ENCODE data around the gene MYO10. TPM values are rescaled to one million over a fixed set of nuclear protein-coding genes. Genes with fewer than 3 reads are reported as not detected.

Gene MYO10
- total and polyA plus RNA-seq, 2 donors (not counting 3 experiments of a cell fraction or from before 2014, with no cell fraction given): 36.0 to 148 TPM

DNA sequence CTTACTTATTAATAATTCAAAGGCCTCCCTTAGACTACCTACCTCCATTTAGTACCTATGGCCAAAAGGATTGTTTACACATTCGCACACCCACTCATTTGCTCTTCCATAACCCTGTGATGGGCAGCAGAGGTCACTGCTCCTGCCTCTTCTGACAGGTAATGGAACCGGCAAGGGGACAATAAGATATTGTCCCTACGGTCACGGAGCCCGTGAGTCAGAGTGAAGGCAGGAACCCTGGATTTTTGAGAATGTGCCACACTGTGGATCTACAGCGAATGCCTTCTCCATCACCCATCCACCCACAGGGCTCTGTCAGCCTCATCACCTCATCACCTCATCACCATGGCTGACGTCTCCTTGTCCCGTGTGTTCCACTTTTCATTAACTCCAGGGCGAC lies 132.3 kb downstream of the MYO10 start:
- Histone ChIP-seq H3K4me3 (replicated peaks in 1 of 3; ENCODE audit: insufficient read depth in 1 of 3, low read depth in 1 of 3, low read length in 3 of 3) (no peak overlapping the region), H3K4me2 (ENCODE audit: insufficient read depth, low read length) (no peak overlapping the region), H3K79me2 (ENCODE audit: control insufficient read depth, insufficient read depth, low read length) (peaks cover 95% of the 10 kb centered on the region), H2AFZ (ENCODE audit: low read depth, low read length) (no peak overlapping the region), H3K9me1 (replicated peaks; ENCODE audit: control insufficient read depth, extremely low read depth, insufficient read depth, low read length) (no peaks in the 10 kb centered on the region), H3K9ac (replicated peaks; ENCODE audit: extremely low read depth, insufficient read depth, low read length) (no peak overlapping the region), H4K20me1 (replicated peaks; ENCODE audit: control insufficient read depth, extremely low read depth, insufficient read depth, low read length) (peaks cover 5% of the 10 kb centered on the region), H3K9me3 (replicated peaks; ENCODE audit: control insufficient read depth, insufficient read depth, low read length) (no peaks in the 10 kb centered on the region), H3K4me1 (ENCODE audit: control insufficient read depth, extremely low read depth, insufficient read depth, low read length) (peaks cover 3% of the 10 kb centered on the region), H3K36me3 (ENCODE audit: control insufficient read depth in 2 of 2, extremely low read depth in 1 of 2, insufficient read depth in 2 of 2, low read length in 2 of 2) (no peaks in the 10 kb centered on the region), H3K27ac (ENCODE audit: insufficient read depth, low read depth, low read length) (no peak overlapping the region), H3K27me3 (ENCODE audit: control insufficient read depth in 2 of 2, insufficient read depth in 2 of 2, low read length in 2 of 2) (no peaks in the 10 kb centered on the region)
- ChIA-PET CTCF (no interaction called here), POLR2A (no interaction called here)
- DNase-seq (ENCODE audit: low read depth, low spot score) (no peak), FAIRE-seq (no peak)
- intact Hi-C loops (cut with micrococcal nuclease): no loop called here
- TF ChIP-seq FOS (IDR thresholded peaks at IDR 0.05; ENCODE audit: borderline replicate concordance, insufficient read depth, low read length) (no peak), MYC (IDR thresholded peaks at IDR 0.05; ENCODE audit: low read depth, low read length) (no peak), POLR2AphosphoS5 (IDR thresholded peaks at IDR 0.05; ENCODE audit: insufficient read depth, low read depth, low read length) (no peak), EZH2 (IDR thresholded peaks at IDR 0.05; ENCODE audit: borderline replicate concordance, low read depth, low read length, severe bottlenecking) (no peak), POLR2A (IDR thresholded peaks at IDR 0.05; ENCODE audit: low read depth, low read length) (no peak), GATA2 (IDR thresholded peaks at IDR 0.05; ENCODE audit: insufficient read depth, insufficient read length, low read depth, low read length) (no peak), JUN (IDR thresholded peaks at IDR 0.05; ENCODE audit: borderline replicate concordance, insufficient read depth, insufficient read length, low read depth) (no peak)
- TF ChIP-seq, protein P1, sequence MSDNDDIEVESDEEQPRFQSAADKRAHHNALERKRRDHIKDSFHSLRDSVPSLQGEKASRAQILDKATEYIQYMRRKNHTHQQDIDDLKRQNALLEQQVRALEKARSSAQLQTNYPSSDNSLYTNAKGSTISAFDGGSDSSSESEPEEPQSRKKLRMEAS (IDR thresholded peaks at IDR 0.05; ENCODE audit: insufficient read depth, insufficient read length): no peak
- TF ChIP-seq, protein P2, sequence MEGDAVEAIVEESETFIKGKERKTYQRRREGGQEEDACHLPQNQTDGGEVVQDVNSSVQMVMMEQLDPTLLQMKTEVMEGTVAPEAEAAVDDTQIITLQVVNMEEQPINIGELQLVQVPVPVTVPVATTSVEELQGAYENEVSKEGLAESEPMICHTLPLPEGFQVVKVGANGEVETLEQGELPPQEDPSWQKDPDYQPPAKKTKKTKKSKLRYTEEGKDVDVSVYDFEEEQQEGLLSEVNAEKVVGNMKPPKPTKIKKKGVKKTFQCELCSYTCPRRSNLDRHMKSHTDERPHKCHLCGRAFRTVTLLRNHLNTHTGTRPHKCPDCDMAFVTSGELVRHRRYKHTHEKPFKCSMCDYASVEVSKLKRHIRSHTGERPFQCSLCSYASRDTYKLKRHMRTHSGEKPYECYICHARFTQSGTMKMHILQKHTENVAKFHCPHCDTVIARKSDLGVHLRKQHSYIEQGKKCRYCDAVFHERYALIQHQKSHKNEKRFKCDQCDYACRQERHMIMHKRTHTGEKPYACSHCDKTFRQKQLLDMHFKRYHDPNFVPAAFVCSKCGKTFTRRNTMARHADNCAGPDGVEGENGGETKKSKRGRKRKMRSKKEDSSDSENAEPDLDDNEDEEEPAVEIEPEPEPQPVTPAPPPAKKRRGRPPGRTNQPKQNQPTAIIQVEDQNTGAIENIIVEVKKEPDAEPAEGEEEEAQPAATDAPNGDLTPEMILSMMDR (IDR thresholded peaks at IDR 0.05; ENCODE audit: extremely low read depth in 1 of 2, insufficient read depth in 1 of 2, low read depth in 1 of 2, low read length in 2 of 2): no peak
- dilution Hi-C loops (cut with MboI; ENCODE audit: extremely low pct_ligation_motif_present, low sequenced_read_pairs): no loop called here
- no TSS peak for BruUV-seq (replicated peaks)
